ENCODE measurements around the gene ITGA1. TPM values are rescaled to one million over a fixed set of nuclear protein-coding genes. Genes with fewer than 3 reads are reported as not detected.

Gene ITGA1
- total RNA-seq, 2 donors from 2014 or later = 125 to 169 TPM

DNA sequence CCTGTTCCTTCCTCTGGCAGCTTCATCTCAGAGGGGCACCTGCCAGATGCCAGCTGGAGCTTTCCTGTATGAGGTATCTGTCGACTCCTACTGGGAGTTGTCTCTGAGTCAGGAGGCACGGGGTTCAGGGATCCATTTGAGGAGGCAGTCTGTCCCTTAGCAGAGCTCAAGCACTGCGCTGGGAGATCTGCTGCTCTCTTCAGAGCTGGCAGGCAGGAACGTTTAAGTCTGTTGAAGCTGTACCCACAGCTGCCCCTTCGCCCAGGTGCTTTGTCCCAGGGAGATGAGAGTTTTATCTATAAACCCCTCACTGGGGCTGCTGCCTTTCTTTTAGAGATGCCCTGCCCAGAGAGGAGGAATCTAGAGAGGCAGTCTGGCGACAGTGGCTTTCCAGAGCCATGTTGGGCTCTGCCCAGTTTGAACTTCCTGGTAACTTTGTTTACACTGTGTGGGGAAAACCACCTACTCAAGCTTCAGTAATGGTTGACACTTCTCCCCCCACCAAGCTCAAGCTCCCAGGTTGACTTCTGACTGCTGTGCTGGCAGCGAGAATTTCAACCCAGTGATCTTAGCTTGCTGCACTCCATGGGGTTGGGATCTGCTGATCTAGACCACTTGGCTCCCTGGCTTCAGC, 189.7 kb downstream of the ITGA1 start:
- H3K4me3 ChIP-seq = no peak overlapping the region
- H3K36me3 ChIP-seq = no peaks in the 10 kb centered on the region
- TF ChIP-seq, protein P1, sequence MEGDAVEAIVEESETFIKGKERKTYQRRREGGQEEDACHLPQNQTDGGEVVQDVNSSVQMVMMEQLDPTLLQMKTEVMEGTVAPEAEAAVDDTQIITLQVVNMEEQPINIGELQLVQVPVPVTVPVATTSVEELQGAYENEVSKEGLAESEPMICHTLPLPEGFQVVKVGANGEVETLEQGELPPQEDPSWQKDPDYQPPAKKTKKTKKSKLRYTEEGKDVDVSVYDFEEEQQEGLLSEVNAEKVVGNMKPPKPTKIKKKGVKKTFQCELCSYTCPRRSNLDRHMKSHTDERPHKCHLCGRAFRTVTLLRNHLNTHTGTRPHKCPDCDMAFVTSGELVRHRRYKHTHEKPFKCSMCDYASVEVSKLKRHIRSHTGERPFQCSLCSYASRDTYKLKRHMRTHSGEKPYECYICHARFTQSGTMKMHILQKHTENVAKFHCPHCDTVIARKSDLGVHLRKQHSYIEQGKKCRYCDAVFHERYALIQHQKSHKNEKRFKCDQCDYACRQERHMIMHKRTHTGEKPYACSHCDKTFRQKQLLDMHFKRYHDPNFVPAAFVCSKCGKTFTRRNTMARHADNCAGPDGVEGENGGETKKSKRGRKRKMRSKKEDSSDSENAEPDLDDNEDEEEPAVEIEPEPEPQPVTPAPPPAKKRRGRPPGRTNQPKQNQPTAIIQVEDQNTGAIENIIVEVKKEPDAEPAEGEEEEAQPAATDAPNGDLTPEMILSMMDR (IDR thresholded peaks at IDR 0.05) = no peak
- no peaks in the 10 kb centered on the region for H3K9me3 ChIP-seq
- no peak overlapping the region for H3K27ac ChIP-seq
- ATAC-seq (ENCODE audit: insufficient number of reproducible peaks, low FRiP score, low read depth) (no peak), DNase-seq (ENCODE audit: low spot score) (no peak)
- H3K27me3 ChIP-seq (replicated peaks; ENCODE audit: insufficient read depth) = no peaks in the 10 kb centered on the region
- no peaks in the 10 kb centered on the region for H3K4me1 ChIP-seq (ENCODE audit: control insufficient read depth in 1 of 2, low read depth in 2 of 2)

DNA sequence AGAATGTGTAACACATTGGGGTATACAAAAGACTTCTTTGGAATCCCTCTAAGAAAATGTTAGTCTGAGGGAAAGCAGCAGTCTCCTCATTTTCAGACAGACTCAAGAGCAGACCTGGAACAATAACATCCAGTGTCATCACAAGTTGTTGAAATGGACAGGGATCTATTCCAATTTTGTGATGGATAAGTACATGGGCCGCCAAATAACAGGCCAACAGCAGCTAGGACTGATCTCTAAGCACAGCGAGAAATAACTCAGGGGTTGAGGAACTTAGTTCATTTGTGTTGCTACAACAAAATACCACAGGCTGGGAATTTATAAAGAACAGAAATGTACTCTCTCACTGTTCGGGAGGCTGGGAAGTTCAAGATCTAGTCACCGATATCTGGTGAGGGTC, 193.8 kb downstream of the ITGA1 start:
- Histone ChIP-seq H3K27ac (no peak overlapping the region), H3K27me3 (replicated peaks; ENCODE audit: insufficient read depth) (no peaks in the 10 kb centered on the region), H3K4me3 (no peak overlapping the region), H3K36me3 (no peaks in the 10 kb centered on the region), H3K4me1 (ENCODE audit: control insufficient read depth in 1 of 2, low read depth in 2 of 2) (no peaks in the 10 kb centered on the region), H3K9me3 (no peaks in the 10 kb centered on the region)
- DNase-seq (ENCODE audit: low spot score) = no peak
- ATAC-seq (ENCODE audit: insufficient number of reproducible peaks, low FRiP score, low read depth) = no peak
- TF ChIP-seq, protein P1 (IDR thresholded peaks at IDR 0.05) = no peak

DNA sequence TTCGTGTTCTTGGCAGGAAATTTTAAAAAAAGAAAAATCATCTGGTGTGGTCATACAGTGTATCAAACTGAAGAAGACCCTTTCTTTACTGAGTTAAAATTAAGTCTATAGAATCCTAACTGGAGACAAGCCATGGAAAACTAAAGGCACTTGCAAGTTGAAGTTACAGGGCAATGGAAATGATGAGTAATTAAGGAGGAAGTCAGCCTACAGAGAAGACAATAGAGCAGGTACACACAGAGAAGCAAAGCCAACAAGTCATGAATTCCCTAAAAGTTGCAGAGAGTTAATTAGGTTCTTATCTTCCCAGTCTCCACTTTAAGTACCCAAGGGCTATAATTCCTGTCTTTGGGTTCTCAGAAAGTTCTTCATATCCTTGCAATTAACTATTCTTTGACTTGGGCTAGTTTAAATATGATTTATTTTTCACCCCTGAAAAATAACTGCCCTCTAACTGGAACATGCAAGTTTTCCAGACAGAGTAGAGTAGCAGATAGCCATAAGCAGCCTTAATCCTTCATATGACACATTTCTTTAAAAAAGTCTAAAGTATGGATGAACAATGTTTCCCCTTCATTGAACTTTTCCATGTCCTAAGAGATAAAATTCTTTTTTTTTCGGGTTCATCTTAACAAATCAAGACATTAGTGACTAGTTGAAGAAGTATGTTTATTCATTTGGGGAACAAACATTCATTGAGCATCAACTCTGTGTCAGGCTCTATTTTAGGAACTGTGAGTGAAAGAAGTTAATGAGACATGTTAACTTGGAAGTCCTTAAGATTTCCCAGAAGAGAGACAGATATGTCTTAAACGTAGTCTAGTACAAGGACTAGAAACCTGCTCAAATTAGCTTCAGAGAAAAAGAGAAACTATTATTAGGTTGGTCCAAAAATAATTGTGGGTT, 196.3 kb downstream of the ITGA1 start:
- ATAC-seq (ENCODE audit: insufficient number of reproducible peaks, low FRiP score, low read depth) (no peak), DNase-seq (ENCODE audit: low spot score) (no peak)
- H3K9me3 ChIP-seq = no peaks in the 10 kb centered on the region
- no peaks in the 10 kb centered on the region for H3K27me3 ChIP-seq (replicated peaks; ENCODE audit: insufficient read depth)
- H3K4me3 ChIP-seq = no peak overlapping the region
- no peak overlapping the region for H3K27ac ChIP-seq
- TF ChIP-seq, protein P1 (IDR thresholded peaks at IDR 0.05) = no peak
- H3K4me1 ChIP-seq (ENCODE audit: control insufficient read depth in 1 of 2, low read depth in 2 of 2) = no peaks in the 10 kb centered on the region
- H3K36me3 ChIP-seq = no peaks in the 10 kb centered on the region

DNA sequence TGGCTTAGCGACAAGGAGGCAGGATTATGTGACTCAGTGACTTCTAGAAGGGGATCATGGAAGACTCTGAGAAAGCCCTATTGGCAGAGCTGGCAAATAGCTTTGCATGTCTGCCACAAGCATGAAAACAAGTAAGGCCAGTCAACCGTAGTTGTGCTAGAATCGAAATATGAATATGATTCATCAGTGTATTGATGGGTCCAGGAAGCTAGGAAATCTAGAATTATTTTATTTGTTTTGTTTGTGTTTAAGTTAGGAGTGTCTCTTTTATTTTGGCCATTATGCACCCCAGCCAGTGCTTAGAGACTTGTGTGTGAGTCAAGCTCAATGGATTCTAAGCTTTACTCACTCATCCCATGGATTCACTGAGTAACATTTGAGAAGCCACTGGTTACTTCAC, 197.6 kb downstream of the ITGA1 start:
- ATAC-seq (ENCODE audit: insufficient number of reproducible peaks, low FRiP score, low read depth) (no peak), DNase-seq (ENCODE audit: low spot score) (no peak)
- no peak overlapping the region for H3K4me3 ChIP-seq
- H3K27ac ChIP-seq = no peak overlapping the region
- H3K27me3 ChIP-seq (replicated peaks; ENCODE audit: insufficient read depth) = no peaks in the 10 kb centered on the region
- TF ChIP-seq, protein P1 (IDR thresholded peaks at IDR 0.05) = no peak
- no peaks in the 10 kb centered on the region for H3K36me3 ChIP-seq
- H3K9me3 ChIP-seq = no peaks in the 10 kb centered on the region
- peaks cover 0 to 11% of the 10 kb centered on the region in 2 donors for H3K4me1 ChIP-seq (ENCODE audit: control insufficient read depth in 1 of 2, low read depth in 2 of 2)

DNA sequence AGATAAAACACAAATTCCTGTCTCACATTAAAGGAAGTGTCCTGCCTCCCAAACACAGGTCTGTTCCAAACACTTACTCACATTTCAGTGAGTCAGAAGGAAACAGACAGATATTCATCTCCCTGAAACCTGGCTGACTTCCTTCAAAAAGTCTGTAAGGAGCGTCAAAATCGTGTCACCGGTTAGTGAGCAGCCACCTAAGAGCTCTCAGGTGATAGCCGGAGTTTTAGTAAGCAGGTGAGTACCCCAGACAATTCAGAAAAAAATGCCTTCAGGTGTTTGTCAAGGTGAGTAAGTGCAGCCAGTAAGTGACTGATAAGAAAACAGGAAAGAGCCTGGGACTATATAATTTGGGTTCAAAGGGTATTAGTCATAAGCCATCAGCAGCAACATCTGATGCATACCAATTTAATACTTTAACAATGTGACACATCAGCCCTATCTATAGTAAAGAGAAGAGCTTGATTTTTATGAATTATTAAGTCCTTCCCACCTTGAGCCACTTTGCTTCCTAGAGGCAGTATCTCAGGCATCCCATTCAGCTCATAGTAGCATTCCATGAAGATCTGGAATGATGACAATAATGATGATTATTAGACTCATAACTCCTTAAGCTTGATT, 200.1 kb downstream of the ITGA1 start:
- ATAC-seq (ENCODE audit: insufficient number of reproducible peaks, low FRiP score, low read depth) = no peak
- H3K4me1 ChIP-seq (ENCODE audit: control insufficient read depth in 1 of 2, low read depth in 2 of 2) = peaks cover 0 to 11% of the 10 kb centered on the region in 2 donors
- no peak overlapping the region for H3K27ac ChIP-seq
- TF ChIP-seq, protein P1 (IDR thresholded peaks at IDR 0.05) = no peak
- no peak overlapping the region for H3K4me3 ChIP-seq
- no peaks in the 10 kb centered on the region for H3K36me3 ChIP-seq
- H3K27me3 ChIP-seq (replicated peaks; ENCODE audit: insufficient read depth) = no peaks in the 10 kb centered on the region
- no peaks in the 10 kb centered on the region for H3K9me3 ChIP-seq
- no peak for DNase-seq (ENCODE audit: low spot score)
